NOMO-1 (cell line): ENCODE data around the gene JUND.

Experiments
- DNase-seq, 2 experiments: peaks; one replicate each; lab custom pipeline; 2025; ENCODE audit not compliant: unreplicated experiment in 2 of 2; lab: John Stamatoyannopoulos, UW

Gene JUND

GRCh38 chr19:18308948-18309325, 27.5 kb upstream of the JUND start:
- DNase-seq, result no peak

GRCh38 chr19:18308051-18308947, 26.9 kb upstream of the JUND start:
- DNase-seq, result no peak

GRCh38 chr19:18307271-18307681, 25.9 kb upstream of the JUND start:
- DNase-seq, result no peak

- no peak for DNase-seq
Measured at GRCh38 chr19:18306888-18307260, 25.5 kb upstream of the JUND start.

- no peak for DNase-seq
Measured at GRCh38 chr19:18306209-18306887, 24.9 kb upstream of the JUND start.

GRCh38 chr19:18304458-18305310, 23.3 kb upstream of the JUND start:
- DNase-seq, result peak; percentile 84 to 88

GRCh38 chr19:18304208-18304457, 22.7 kb upstream of the JUND start:
- DNase-seq, result no peak

- no peak for DNase-seq
Measured at GRCh38 chr19:18301718-18302111, 20.3 kb upstream of the JUND start.

- no peak for DNase-seq
Measured at GRCh38 chr19:18300930-18301717, 19.7 kb upstream of the JUND start.

- DNase-seq, result no peak
Measured at GRCh38 chr19:18299654-18300053, 18.2 kb upstream of the JUND start.

GRCh38 chr19:18298601-18299000, 17.2 kb upstream of the JUND start:
- no peak for DNase-seq

GRCh38 chr19:18297308-18297707, 15.9 kb upstream of the JUND start:
- no peak for DNase-seq

GRCh38 chr19:18295034-18295451, 13.6 kb upstream of the JUND start:
- no peak for DNase-seq

- DNase-seq, result no peak
Measured at GRCh38 chr19:18294467-18294864, 13.0 kb upstream of the JUND start.

- no peak for DNase-seq
Measured at GRCh38 chr19:18293642-18294466, 12.4 kb upstream of the JUND start.

GRCh38 chr19:18292810-18293641, 11.6 kb upstream of the JUND start:
- DNase-seq, result peak; percentile 69 to 82

- peak; percentile 75 to 77 for DNase-seq
Measured at GRCh38 chr19:18292462-18292809, 11.0 kb upstream of the JUND start.

- peak; percentile 82 to 88 for DNase-seq
Measured at GRCh38 chr19:18291590-18292461, 10.4 kb upstream of the JUND start.
